Kidney (tissue), 14 donors: ENCODE data around the gene USP24. TPM values are rescaled to one million over a fixed set of nuclear protein-coding genes. Genes with fewer than 3 reads are reported as not detected.
A peak's percentile ranks its signal among the peaks of the same experiment; 100 is the strongest.

Experiments used
- DNase-seq, 5 donors: peaks; one replicate each; pipeline ENCODE4 v3.0.0-alpha.2; 2013 to 2020
- FAIRE-seq: peaks from 2 replicates; lab custom pipeline; 2012; peaks lifted over from hg19 to GRCh38; lab: Jason Lieb, UNC
- H3K27ac ChIP-seq, 2 donors: one replicate each; pipeline ENCODE4 v1.7.0; 2013; ENCODE audit warnings: low read depth in 2 of 2, low read length in 2 of 2, inconsistent platforms in 1 of 2
- H3K27me3 ChIP-seq: one replicate; pipeline ENCODE4 v1.7.1; 2013; ENCODE audit warnings: low read length, inconsistent platforms; ENCODE audit not compliant: control insufficient read depth, insufficient read depth
- H3K36me3 ChIP-seq, 3 donors: one replicate each; pipeline versions ENCODE4 v1.7.0 to v1.7.1; 2013; ENCODE audit warnings: low read length in 3 of 3, control low read depth in 1 of 3, inconsistent platforms in 1 of 3; ENCODE audit not compliant: insufficient read depth in 3 of 3, control insufficient read depth in 2 of 3
- H3K4me1 ChIP-seq, 3 donors: one replicate each; pipeline versions ENCODE4 v1.7.0 to v1.7.1; 2013; ENCODE audit warnings: low read length in 3 of 3, inconsistent platforms in 1 of 3, low read depth in 1 of 3; ENCODE audit not compliant: control insufficient read depth in 2 of 3, insufficient read depth in 2 of 3
- H3K4me3 ChIP-seq, 3 donors: one replicate each; pipeline versions ENCODE4 v1.7.0 to v1.8.1; 2013; ENCODE audit warnings: low read length in 3 of 3, control low read depth in 1 of 3, inconsistent platforms in 1 of 3
- H3K9ac ChIP-seq, 3 donors: one replicate each; pipeline versions ENCODE4 v1.7.0 to v1.7.1; 2013; ENCODE audit warnings: low read length in 3 of 3, control low read depth in 1 of 3, inconsistent platforms in 1 of 3
- H3K9me3 ChIP-seq, 3 donors: one replicate each; pipeline versions ENCODE4 v1.7.0 to v1.7.1; 2013; ENCODE audit warnings: low read length in 3 of 3, control low read depth in 1 of 3, inconsistent platforms in 1 of 3; ENCODE audit not compliant: control insufficient read depth in 2 of 3, insufficient read depth in 1 of 3
- intact Hi-C: fragments of 100-400 bp; cut with DNase I; formaldehyde crosslinking; loops from one replicate; pipeline ENCODE4 v1.11.1; 2022
- polyA plus RNA-seq: library from polyadenylated mRNA; stranded (reverse); fragments of 350-450 nt; fragmentation: Illumina TruSeq; extraction: RNeasy Lipid Tissue Mini Kit (QIAGEN cat#74804); gene quantifications from one replicate; pipeline ENCODE4 v1.2.3, GENCODE V29; 2014; ENCODE audit warnings: low read depth, low replicate concordance; ENCODE audit not compliant: insufficient read depth
- total RNA-seq: library from RNA; stranded (reverse); fragmentation: NEBNext Ultra II Directional; extraction: Animal tissue kit (Norgen Biotek cat#: 25700); gene quantifications from one replicate; pipeline ENCODE4 v1.2.1, GENCODE V29; 2021
- TF ChIP-seq, protein P1 (sequence below): IDR thresholded peaks from 3 replicates; pipeline ENCODE4 v1.5.1; 2012; ENCODE audit warnings: mild to moderate bottlenecking, moderate library complexity, borderline replicate concordance; ENCODE audit not compliant: insufficient read depth; ENCODE audit errors: extremely low read depth
- donor health status: control.
- donor health status: control.
- donor health status: control.
- donor health status: control.
- donor health status: control.
- donor health status: DM: yes; HTN: yes; CAD: no.
- donor health status: Normal renal cell carcinoma (clear cell type).

USP24 gene
- total and polyA plus RNA-seq, 2 donors from 2014 or later = 10.1 to 49.2 TPM

DNA sequence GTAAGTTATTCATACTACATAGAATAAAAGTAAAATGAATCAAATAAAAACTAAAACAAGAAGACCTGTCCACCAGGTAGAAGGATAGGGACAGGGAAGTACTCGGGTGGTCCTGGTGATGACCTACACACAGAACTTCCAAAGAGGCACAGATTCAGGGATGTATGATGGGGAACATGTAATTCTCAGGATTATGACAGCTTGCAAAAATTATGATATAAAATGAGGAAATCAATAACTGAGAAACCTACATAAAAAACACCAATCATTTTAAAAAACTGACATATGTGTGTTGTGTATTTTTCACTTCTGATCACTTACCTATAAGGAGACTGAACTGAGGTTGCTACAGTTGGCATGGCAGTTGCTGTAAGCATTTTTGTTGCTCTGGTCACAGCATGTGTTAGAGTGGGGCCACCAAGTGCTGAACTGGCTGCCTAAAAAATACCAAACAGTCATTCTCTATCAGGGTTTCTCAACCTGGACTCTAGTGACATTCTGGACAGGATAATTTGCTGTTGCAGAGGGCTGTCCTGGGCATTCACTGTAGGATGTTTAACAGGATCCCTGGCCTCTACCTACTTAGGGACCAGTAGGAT lies 73.8 kb downstream of the USP24 start:
- no peak overlapping the region for H3K4me3 ChIP-seq
- DNase-seq (no peak), FAIRE-seq (no peak)
- no peaks in the 10 kb centered on the region for H3K4me1 ChIP-seq
- no peak overlapping the region for H3K9ac ChIP-seq
- intact Hi-C loops = loop anchor here (5.0 kb wide), 1 partner anchor 136 kb away; no protein-coding TSS in a partner anchor
- no peaks in the 10 kb centered on the region for H3K27me3 ChIP-seq
- H3K36me3 ChIP-seq = peaks cover 14 to 69% (median 42%) of the 10 kb centered on the region in 3 donors
- no peak overlapping the region for H3K27ac ChIP-seq
- H3K9me3 ChIP-seq = no peaks in the 10 kb centered on the region
- TF ChIP-seq, protein P1, sequence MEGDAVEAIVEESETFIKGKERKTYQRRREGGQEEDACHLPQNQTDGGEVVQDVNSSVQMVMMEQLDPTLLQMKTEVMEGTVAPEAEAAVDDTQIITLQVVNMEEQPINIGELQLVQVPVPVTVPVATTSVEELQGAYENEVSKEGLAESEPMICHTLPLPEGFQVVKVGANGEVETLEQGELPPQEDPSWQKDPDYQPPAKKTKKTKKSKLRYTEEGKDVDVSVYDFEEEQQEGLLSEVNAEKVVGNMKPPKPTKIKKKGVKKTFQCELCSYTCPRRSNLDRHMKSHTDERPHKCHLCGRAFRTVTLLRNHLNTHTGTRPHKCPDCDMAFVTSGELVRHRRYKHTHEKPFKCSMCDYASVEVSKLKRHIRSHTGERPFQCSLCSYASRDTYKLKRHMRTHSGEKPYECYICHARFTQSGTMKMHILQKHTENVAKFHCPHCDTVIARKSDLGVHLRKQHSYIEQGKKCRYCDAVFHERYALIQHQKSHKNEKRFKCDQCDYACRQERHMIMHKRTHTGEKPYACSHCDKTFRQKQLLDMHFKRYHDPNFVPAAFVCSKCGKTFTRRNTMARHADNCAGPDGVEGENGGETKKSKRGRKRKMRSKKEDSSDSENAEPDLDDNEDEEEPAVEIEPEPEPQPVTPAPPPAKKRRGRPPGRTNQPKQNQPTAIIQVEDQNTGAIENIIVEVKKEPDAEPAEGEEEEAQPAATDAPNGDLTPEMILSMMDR = no peak

GRCh38 chr1:55140546-55140983 lies 74.6 kb downstream of the USP24 start:
- H3K9ac ChIP-seq = no peak overlapping the region
- no peaks in the 10 kb centered on the region for H3K9me3 ChIP-seq
- H3K4me3 ChIP-seq = no peak overlapping the region
- TF ChIP-seq, protein P1 = peak; percentile 75
- H3K36me3 ChIP-seq = peaks cover 14 to 65% (median 50%) of the 10 kb centered on the region in 3 donors
- intact Hi-C loops = loop anchor here (5.0 kb wide), 1 partner anchor 137 kb away; no protein-coding TSS in a partner anchor
- no peaks in the 10 kb centered on the region for H3K4me1 ChIP-seq
- FAIRE-seq = peak; percentile 89
- H3K27ac ChIP-seq = no peak overlapping the region
- peak in 4 of 5 donors; percentile 45 to 92 (median 77) for DNase-seq
- H3K27me3 ChIP-seq = no peaks in the 10 kb centered on the region

GRCh38 chr1:55140137-55140536 lies 75.0 kb downstream of the USP24 start:
- TF ChIP-seq, protein P1 = no peak
- H3K36me3 ChIP-seq = peaks cover 12 to 64% (median 49%) of the 10 kb centered on the region in 3 donors

More at GRCh38 chr1:55140137-55140536, 75.0 kb downstream of the USP24 start:
- Histone ChIP-seq H3K9me3 (no peaks in the 10 kb centered on the region), H3K9ac (no peak overlapping the region), H3K4me3 (no peak overlapping the region), H3K27ac (no peak overlapping the region), H3K4me1 (no peaks in the 10 kb centered on the region), H3K27me3 (no peaks in the 10 kb centered on the region)
- no peak for DNase-seq
- intact Hi-C loops = loop anchor here (5.0 kb wide), 1 partner anchor 137 kb away; no protein-coding TSS in a partner anchor
- FAIRE-seq = no peak
